NAMALWA (cell line): ENCODE measurements around the gene STK4.

Experiments used
- DNase-seq: peaks from one replicate; pipeline ENCODE4 v3.0.0-alpha.2; 2015; ENCODE audit warnings: low spot score

STK4 gene

GRCh38 chr20:45055056-45055455, 88.7 kb downstream of the STK4 start:
- DNase-seq: no peak

GRCh38 chr20:45056473-45057173, 90.3 kb downstream of the STK4 start:
- no peak for DNase-seq

GRCh38 chr20:45058168-45058850, 92.0 kb downstream of the STK4 start:
- no peak for DNase-seq

- no peak for DNase-seq
Observed at GRCh38 chr20:45059022-45059728, 92.9 kb downstream of the STK4 start.

GRCh38 chr20:45060294-45060693, 94.0 kb downstream of the STK4 start:
- no peak for DNase-seq

- no peak for DNase-seq
Observed at GRCh38 chr20:45061244-45061643, 94.9 kb downstream of the STK4 start.

- peak; percentile 39 for DNase-seq
Observed at GRCh38 chr20:45063107-45063506, 96.8 kb downstream of the STK4 start.

GRCh38 chr20:45064812-45065211, 98.5 kb downstream of the STK4 start:
- no peak for DNase-seq

GRCh38 chr20:45066372-45066771, 100.1 kb downstream of the STK4 start:
- no peak for DNase-seq

GRCh38 chr20:45067087-45067486, 100.8 kb downstream of the STK4 start:
- DNase-seq: no peak

- DNase-seq: no peak
Observed at GRCh38 chr20:45067558-45067957, 101.2 kb downstream of the STK4 start.

- DNase-seq: no peak
Observed at GRCh38 chr20:45069261-45069660, 102.9 kb downstream of the STK4 start.

GRCh38 chr20:45070932-45071632, 104.8 kb downstream of the STK4 start:
- no peak for DNase-seq

GRCh38 chr20:45072066-45072465, 105.8 kb downstream of the STK4 start:
- DNase-seq: no peak

GRCh38 chr20:45073221-45073620, 106.9 kb downstream of the STK4 start:
- no peak for DNase-seq

GRCh38 chr20:45077559-45077958, 111.2 kb downstream of the STK4 start:
- no peak for DNase-seq

- peak; percentile 58 for DNase-seq
Observed at GRCh38 chr20:45080867-45081624, 114.7 kb downstream of the STK4 start.

GRCh38 chr20:45082468-45082867, 116.2 kb downstream of the STK4 start:
- no peak for DNase-seq

GRCh38 chr20:45083127-45083526, 116.8 kb downstream of the STK4 start:
- no peak for DNase-seq

- DNase-seq: no peak
Observed at GRCh38 chr20:45085289-45085688, 119.0 kb downstream of the STK4 start.

GRCh38 chr20:45085867-45086266, 119.6 kb downstream of the STK4 start:
- DNase-seq: no peak
